PC-3 (cell line): ENCODE measurements around the gene SLC5A6.

Experiments
- CTCF ChIP-seq: fragments of 300-600 bp; sonication (generic); conservative IDR thresholded peaks from 2 replicates; pipeline ENCODE4 v1.5.1; 2017; ENCODE audit warnings: antibody characterized with exemption, low read depth, mild to moderate bottlenecking, low read length
- EZH2 ChIP-seq: fragments of 300-600 bp; sonication (generic); IDR thresholded peaks from one replicate; pipeline ENCODE4 v1.6.1; 2017; ENCODE audit warnings: antibody characterized with exemption, mild to moderate bottlenecking, low read length; ENCODE audit not compliant: unreplicated experiment
- EZH2phosphoT487 ChIP-seq: fragments of 300-600 bp; sonication (generic); IDR thresholded peaks from 2 replicates; pipeline ENCODE4 v1.6.1; 2018; ENCODE audit warnings: mild to moderate bottlenecking, antibody characterized with exemption, low read length, borderline replicate concordance

GRCh38 chr2:27236136-27236535 lies 24.1 kb upstream of the SLC5A6 start:
- TF ChIP-seq CTCF (no peak), EZH2 (no peak), EZH2phosphoT487 (no peak)
